Smooth muscle cell of the coronary artery (primary cell): ENCODE results near the gene CCL19. TPM values are rescaled to one million over a fixed set of nuclear protein-coding genes. Genes with fewer than 3 reads are reported as not detected.

Source experiments
- total RNA-seq: library from RNA; depleted of rRNA; stranded (reverse); fragments of >200 nt; gene quantifications from 2 replicates; pipeline ENCODE4 v1.2.3, GENCODE V29; 2014; ENCODE audit warnings: low replicate concordance

CCL19 gene
- total RNA-seq = not detected in 2 replicates

GRCh38 chr9:34690983-34691935 lies at the start of gene CCL19:
CCL19 (minus strand) TSS chr9:34691276; CDS start chr9:34691139, 137 bp downstream.

GRCh38 chr9:34710023-34710422 lies 18.9 kb upstream of the CCL19 start, which contains the start of gene CCL21:
CCL21 (minus strand) TSS chr9:34710136; CDS start chr9:34710066, 70 bp downstream.

GRCh38 chr9:34662526-34663302 lies 28.4 kb downstream of the CCL19 start, which contains the start of gene CCL27:
CCL27 (minus strand) TSS chr9:34662657; CDS start chr9:34662633, 24 bp downstream.

GRCh38 chr9:34651876-34652601 lies 39.0 kb downstream of the CCL19 start, which contains the start of gene IL11RA:
IL11RA (plus strand) TSS chr9:34652185; CDS start chr9:34655218, 3,033 bp downstream.

GRCh38 chr9:34646211-34647083 lies 44.6 kb downstream of the CCL19 start, which contains the start of gene GALT:
GALT (plus strand) TSS chr9:34646675; CDS start chr9:34646705, 30 bp downstream.

Other genes starting within 250 kb of the CCL19 start
- 3.0 and 5.7 TPM in 2 replicates for gene FAM219A, start 232.7 kb downstream of the CCL19 start, total RNA-seq
- not detected in 2 replicates for gene DNAI1, start 232.5 kb downstream of the CCL19 start, total RNA-seq
- gene ENHO, start 168.3 kb downstream of the CCL19 start, total RNA-seq = 0.12 TPM in 1 of 2 replicates, not detected in the other
- 0.12 TPM in 1 of 2 replicates, not detected in the other for gene CNTFR, start 101.6 kb downstream of the CCL19 start, total RNA-seq
- gene RPP25L, start 79.2 kb downstream of the CCL19 start, total RNA-seq = 11.1 and 20.6 TPM in 2 replicates
- 152 and 161 TPM in 2 replicates for gene DCTN3, start 70.8 kb downstream of the CCL19 start, total RNA-seq
- gene ARID3C, start 62.2 kb downstream of the CCL19 start, total RNA-seq = 0.08 TPM in 1 of 2 replicates, not detected in the other
- gene SIGMAR1, start 53.5 kb downstream of the CCL19 start, total RNA-seq = 40.1 and 41.3 TPM in 2 replicates
- gene GALT, start 44.6 kb downstream of the CCL19 start, total RNA-seq = 25.7 and 33.1 TPM in 2 replicates
- gene IL11RA, start 39.1 kb downstream of the CCL19 start, total RNA-seq = 16.5 and 23.9 TPM in 2 replicates
- gene CCL27, start 28.6 kb downstream of the CCL19 start, total RNA-seq = 0.47 TPM in 1 of 2 replicates, not detected in the other
- not detected in 2 replicates for gene CCL21, start 18.9 kb upstream of the CCL19 start, total RNA-seq